A204.1 (cell line): ENCODE results near the gene TP73.

Source experiments
- FAIRE-seq: peaks from 2 replicates; lab custom pipeline; 2012; peaks lifted over from hg19 to GRCh38; lab: Jason Lieb, UNC

Gene TP73

DNA sequence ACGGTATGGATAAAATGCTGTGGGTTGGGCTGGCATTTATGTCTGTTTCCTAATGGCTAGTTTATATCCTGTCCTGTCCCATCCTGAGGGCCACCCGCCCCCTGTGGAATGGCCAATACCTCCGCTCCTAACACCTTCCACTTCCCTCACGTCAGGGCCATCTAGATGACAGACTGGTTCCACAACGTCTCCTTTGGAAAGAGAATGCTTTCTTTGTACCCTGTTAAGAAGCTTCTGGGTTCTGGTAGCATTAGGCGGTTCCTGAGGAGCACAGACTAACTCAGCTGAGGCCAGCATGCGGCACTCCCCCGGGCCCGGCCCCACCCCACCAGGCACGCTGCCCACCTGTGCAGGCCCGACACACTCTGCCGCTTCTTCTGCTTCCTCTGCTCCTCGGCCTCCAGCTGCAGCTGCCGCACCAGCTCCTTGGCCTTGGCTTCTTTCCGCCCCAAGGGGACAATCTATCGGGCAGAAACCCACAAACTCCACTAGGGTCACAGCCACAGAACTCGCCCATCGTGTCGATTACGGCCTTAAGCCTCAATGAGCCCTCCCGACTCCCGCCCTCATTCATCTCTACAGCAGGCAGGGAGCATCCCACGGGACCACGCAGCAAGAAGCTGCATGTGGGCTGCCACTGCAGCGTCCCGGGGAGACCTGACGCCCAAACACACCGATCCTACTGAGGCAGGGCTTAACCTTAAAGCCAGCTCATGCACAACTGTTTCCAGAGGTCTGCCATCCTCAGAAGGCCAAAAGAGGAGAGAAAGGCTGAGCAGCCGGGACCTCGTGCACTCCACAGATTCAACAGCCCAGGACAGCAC is 131.5 kb downstream of the TP73 start:
- FAIRE-seq = no peak

DNA sequence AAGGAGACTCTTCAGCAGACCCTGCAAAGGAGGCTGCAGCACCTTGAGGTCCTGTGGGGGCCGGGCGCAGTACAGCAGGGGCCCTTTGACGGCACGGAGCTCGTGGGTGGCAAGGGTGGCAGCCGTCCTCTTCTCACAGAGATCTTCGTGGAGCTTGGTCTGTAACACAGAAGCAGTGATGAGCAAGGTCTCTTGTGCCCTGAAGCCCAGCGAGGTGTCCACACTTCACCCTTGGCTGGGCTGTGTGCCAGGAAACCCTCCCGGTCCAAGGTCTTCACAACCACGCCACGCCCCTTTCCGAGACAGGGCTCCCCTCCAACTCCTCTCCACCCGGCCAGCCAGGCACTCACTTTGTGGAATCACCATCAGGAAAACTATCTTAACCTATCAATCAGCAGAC is 132.7 kb downstream of the TP73 start:
- no peak for FAIRE-seq

DNA sequence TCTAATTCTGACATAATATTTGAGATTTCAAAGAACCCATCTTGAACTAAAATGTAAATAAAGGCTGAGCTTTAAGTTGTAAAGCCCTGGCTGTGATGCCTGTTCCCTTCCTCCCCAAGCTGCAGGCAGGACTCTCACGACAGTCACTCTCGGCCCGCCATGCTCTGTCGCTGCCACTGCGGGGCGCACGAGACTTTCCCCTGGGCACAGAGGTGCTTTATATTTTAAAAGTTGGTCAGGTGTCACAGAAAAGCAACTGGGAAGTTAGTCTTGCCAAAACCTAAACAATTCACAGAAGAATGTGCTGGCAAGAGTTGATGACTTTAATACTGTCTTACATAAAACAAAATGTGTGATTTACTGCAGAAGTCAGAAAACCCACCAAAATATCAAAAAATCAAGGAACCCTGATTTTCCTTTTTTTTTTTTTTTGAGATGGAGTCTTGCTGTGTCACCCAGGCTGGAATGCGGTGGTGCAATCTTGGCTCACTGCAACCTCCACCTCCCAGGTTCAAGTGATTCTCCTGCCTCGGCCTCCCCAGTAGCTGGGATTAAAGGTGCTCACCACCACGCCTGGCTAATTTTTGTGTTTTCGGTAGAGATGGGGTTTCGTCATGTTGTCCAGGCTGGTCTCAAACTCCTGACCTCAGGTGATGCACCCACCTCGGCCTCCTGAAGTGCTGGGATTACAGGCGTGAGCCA is 133.3 kb downstream of the TP73 start:
- no peak for FAIRE-seq
